ENCODE results near the gene CSRP3. TPM values are rescaled to one million over a fixed set of nuclear protein-coding genes. Genes with fewer than 3 reads are reported as not detected.

CSRP3 gene
- total and polyA plus RNA-seq, 9 of the 15 experiments (the other 6 are each of a cell fraction or from before 2014, with no cell fraction given): 0.14 TPM; not detected in 8

DNA sequence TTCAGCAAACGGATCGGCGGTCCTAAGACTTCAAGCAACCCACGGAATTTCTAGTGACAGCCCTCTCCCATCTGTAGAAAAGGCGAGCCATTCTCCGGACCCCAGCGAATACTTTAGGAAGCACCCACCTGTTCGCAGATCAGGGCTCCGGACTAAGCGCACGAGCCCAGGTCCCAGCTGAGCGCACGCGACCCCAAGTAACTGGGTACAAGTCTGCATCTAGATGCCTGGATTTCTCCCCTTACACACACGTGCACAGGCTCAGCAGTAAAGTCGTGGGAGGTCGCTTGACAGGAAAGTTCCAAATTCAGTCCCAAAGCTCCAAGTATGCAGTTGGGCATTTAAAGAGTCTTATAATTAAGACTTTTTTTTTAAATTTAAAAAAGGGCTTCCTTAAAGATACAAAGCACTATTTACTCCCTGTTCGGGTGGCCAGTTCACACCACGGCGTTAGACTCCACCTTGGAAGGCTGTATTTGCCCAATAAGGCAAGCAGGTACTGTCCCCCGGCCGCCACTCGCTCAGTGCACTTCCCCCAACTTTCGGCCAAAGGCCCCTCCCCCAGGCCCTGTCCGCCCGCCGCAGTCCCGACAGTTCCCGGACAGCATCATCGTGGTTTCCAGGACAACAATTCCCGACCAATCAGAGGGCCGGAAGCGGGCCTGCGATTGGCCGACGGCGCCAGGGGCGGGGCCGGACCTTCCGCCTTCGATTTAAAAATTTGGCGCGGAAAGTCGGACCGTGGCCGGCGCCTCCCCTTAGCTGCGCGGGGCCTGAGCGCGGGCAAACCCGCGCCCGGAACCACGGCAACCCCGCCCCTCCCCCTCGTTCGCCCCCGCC lies 38.9 kb upstream of the CSRP3 start, which contains the start of gene E2F8 (continued):
- TF ChIP-seq ZNF274 (IDR thresholded peaks at IDR 0.05; ENCODE audit: borderline replicate concordance, low read depth, low read length) (no peak), ZNF77 (CRISPR knock-in tag; IDR thresholded peaks at IDR 0.05) (no peak), HMG20B (CRISPR knock-in tag; IDR thresholded peaks at IDR 0.05) (no peak), ELF4 (CRISPR knock-in tag; IDR thresholded peaks at IDR 0.05) (0 out of 2 replicates have a peak, but pooled peaks have one; percentile 22)

DNA sequence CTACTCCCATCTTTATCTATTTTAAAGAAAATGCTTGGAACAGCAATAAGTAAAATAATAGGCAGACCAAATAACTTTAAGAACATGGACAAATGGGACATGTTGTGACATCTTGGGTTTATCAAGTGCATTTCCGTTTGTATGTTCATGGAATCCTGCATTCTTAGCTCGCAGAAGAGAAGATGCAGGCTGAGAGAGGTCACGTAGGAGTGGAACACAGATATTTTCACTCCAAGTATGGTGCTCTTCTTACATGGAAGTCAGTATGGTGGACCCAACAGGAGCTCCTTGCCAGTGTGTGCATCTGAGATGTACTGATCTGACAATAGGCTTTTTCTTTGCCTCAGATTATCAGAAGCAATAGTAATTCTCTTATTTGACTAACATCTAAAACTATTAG lies 37.3 kb upstream of the CSRP3 start:
- FAIRE-seq: no peak
- Histone ChIP-seq H3K27me3 (ENCODE audit: control insufficient read depth in 2 of 2, insufficient read depth in 2 of 2, low read length in 2 of 2) (no peaks in the 10 kb centered on the region), H3K36me3 (ENCODE audit: control insufficient read depth, insufficient read depth, low read length) (peaks cover 51% of the 10 kb centered on the region), H3K4me2 (ENCODE audit: insufficient read depth, low read length) (peak overlapping the region; percentile 79), H3K9ac (ENCODE audit: insufficient read depth in 1 of 2, low read depth in 2 of 2, low read length in 2 of 2) (peak overlapping the region in 1 of 2 experiments; percentile 89; a peak in 2 of 4 replicates), H3K79me2 (ENCODE audit: control insufficient read depth, insufficient read depth, low read length) (peaks cover 31% of the 10 kb centered on the region), H3K9me3 (replicated peaks; ENCODE audit: control insufficient read depth, insufficient read depth, low read depth, low read length) (no peaks in the 10 kb centered on the region), H3K4me1 (replicated peaks in 1 of 2; ENCODE audit: control insufficient read depth in 2 of 2, insufficient read depth in 2 of 2, low read length in 2 of 2) (peaks cover 8 to 14% of the 10 kb centered on the region in 2 experiments; a peak in 3 of 5 replicates), H4K20me1 (replicated peaks; ENCODE audit: control insufficient read depth, insufficient read depth, low read length) (no peaks in the 10 kb centered on the region), H3K27ac (ENCODE audit: extremely low read depth, low read depth, low read length) (peak overlapping the region; percentile 12; the same call in 2 of the 3 replicates), H3K4me3 (peak overlapping the region; percentile 31), H2AFZ (ENCODE audit: low read depth, low read length) (no peak overlapping the region), H3K9me1 (ENCODE audit: control insufficient read depth, insufficient read depth, low read length) (no peaks in the 10 kb centered on the region)
- ChIA-PET POLR2A (interaction anchor here (0.9 to 1.8 kb wide), 3 partner anchors 9 to 96 kb away, joined by 4 to 7 read pairs (median 4); no protein-coding TSS in a partner anchor), CTCF (ENCODE audit: low intra/inter-chr PET ratio) (no interaction called here)
- 0 out of 3 replicates have a peak, but pooled peaks have one; percentile 5 for ATAC-seq
- peak in 2 of 4 experiments; percentile 17 to 38 for DNase-seq (ENCODE audit: extremely low read depth in 1 of 4, low spot score in 3 of 4)
- TF ChIP-seq ZNF780A (CRISPR knock-in tag; IDR thresholded peaks at IDR 0.05) (no peak), KLF13 (tag; IDR thresholded peaks at IDR 0.05; ENCODE audit: borderline replicate concordance, low read depth) (no peak), RFX1 (IDR thresholded peaks at IDR 0.05) (no peak), YY1 (IDR thresholded peaks at IDR 0.05; ENCODE audit: borderline replicate concordance in 1 of 3, control insufficient read depth in 1 of 3, extremely low read depth in 1 of 3, insufficient read depth in 3 of 3, insufficient read length in 1 of 3, insufficient replicate concordance in 2 of 3, low read depth in 1 of 3, low read length in 2 of 3) (peak in 1 of 3 experiments; percentile 16), EHMT2 (IDR thresholded peaks at IDR 0.05) (0 out of 2 replicates have a peak, but pooled peaks have one; percentile 45)
- intact Hi-C loops (cut with micrococcal nuclease): no loop called here
- WGBS (ENCODE audit: insufficient coverage, low coverage, missing lambda C conversion rate): 4% methylated on average over 3 of the region's 3 CpGs
- in situ Hi-C loops (cut with MboI): no loop called here
- no TSS peak for BruUV-seq (replicated peaks)
